ENCODE measurements around the gene MAP3K7.

The MAP3K7 gene

GRCh38 chr6:90534337-90535025 is 52.4 kb downstream of the MAP3K7 start:
- H3K36me3 ChIP-seq, result no peaks in the 10 kb centered on the region
- no peaks in the 10 kb centered on the region for H3K27me3 ChIP-seq (ENCODE audit: insufficient read depth, low read depth, severe bottlenecking)

GRCh38 chr6:90533615-90534336 is 53.1 kb downstream of the MAP3K7 start:
- DNase-seq, result no peak
- TF ChIP-seq, protein P1, sequence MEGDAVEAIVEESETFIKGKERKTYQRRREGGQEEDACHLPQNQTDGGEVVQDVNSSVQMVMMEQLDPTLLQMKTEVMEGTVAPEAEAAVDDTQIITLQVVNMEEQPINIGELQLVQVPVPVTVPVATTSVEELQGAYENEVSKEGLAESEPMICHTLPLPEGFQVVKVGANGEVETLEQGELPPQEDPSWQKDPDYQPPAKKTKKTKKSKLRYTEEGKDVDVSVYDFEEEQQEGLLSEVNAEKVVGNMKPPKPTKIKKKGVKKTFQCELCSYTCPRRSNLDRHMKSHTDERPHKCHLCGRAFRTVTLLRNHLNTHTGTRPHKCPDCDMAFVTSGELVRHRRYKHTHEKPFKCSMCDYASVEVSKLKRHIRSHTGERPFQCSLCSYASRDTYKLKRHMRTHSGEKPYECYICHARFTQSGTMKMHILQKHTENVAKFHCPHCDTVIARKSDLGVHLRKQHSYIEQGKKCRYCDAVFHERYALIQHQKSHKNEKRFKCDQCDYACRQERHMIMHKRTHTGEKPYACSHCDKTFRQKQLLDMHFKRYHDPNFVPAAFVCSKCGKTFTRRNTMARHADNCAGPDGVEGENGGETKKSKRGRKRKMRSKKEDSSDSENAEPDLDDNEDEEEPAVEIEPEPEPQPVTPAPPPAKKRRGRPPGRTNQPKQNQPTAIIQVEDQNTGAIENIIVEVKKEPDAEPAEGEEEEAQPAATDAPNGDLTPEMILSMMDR (IDR thresholded peaks at IDR 0.05; ENCODE audit: low read depth, low read length), result no peak
- no peak overlapping the region for H3K27ac ChIP-seq
- H3K36me3 ChIP-seq, result no peaks in the 10 kb centered on the region
- H3K27me3 ChIP-seq (ENCODE audit: insufficient read depth, low read depth, severe bottlenecking), result no peaks in the 10 kb centered on the region
- no peak overlapping the region for H3K4me3 ChIP-seq (ENCODE audit: low read depth, low read length)
- H3K9me3 ChIP-seq (ENCODE audit: severe bottlenecking), result no peaks in the 10 kb centered on the region

More at GRCh38 chr6:90534337-90535025, 52.4 kb downstream of the MAP3K7 start:
- Histone ChIP-seq H3K27ac (no peak overlapping the region), H3K4me3 (ENCODE audit: low read depth, low read length) (no peak overlapping the region), H3K9me3 (ENCODE audit: severe bottlenecking) (no peaks in the 10 kb centered on the region)
- no peak for DNase-seq
- TF ChIP-seq, protein P1 (IDR thresholded peaks at IDR 0.05; ENCODE audit: low read depth, low read length), result no peak

GRCh38 chr6:90530882-90531281 is 56.0 kb downstream of the MAP3K7 start:
- no peak for DNase-seq
- H3K27me3 ChIP-seq (ENCODE audit: insufficient read depth, low read depth, severe bottlenecking), result no peaks in the 10 kb centered on the region
- no peak overlapping the region for H3K4me3 ChIP-seq (ENCODE audit: low read depth, low read length)
- no peak overlapping the region for H3K27ac ChIP-seq
- TF ChIP-seq, protein P1 (IDR thresholded peaks at IDR 0.05; ENCODE audit: low read depth, low read length), result no peak
- no peaks in the 10 kb centered on the region for H3K9me3 ChIP-seq (ENCODE audit: severe bottlenecking)
- H3K36me3 ChIP-seq, result no peaks in the 10 kb centered on the region

- TF ChIP-seq, protein P1 (IDR thresholded peaks at IDR 0.05; ENCODE audit: low read depth, low read length), result no peak
- no peak overlapping the region for H3K27ac ChIP-seq
- no peak for DNase-seq
- no peak overlapping the region for H3K4me3 ChIP-seq (ENCODE audit: low read depth, low read length)
- no peaks in the 10 kb centered on the region for H3K27me3 ChIP-seq (ENCODE audit: insufficient read depth, low read depth, severe bottlenecking)
- no peaks in the 10 kb centered on the region for H3K9me3 ChIP-seq (ENCODE audit: severe bottlenecking)
- H3K36me3 ChIP-seq, result peaks cover 9% of the 10 kb centered on the region; the same call in 1 of the 2 replicates
Observed at GRCh38 chr6:90525421-90525820, 61.5 kb downstream of the MAP3K7 start.

GRCh38 chr6:90523779-90524310 is 63.0 kb downstream of the MAP3K7 start:
- TF ChIP-seq, protein P1 (IDR thresholded peaks at IDR 0.05; ENCODE audit: low read depth, low read length), result no peak
- Histone ChIP-seq H3K27ac (no peak overlapping the region), H3K9me3 (ENCODE audit: severe bottlenecking) (no peaks in the 10 kb centered on the region), H3K4me3 (ENCODE audit: low read depth, low read length) (no peak overlapping the region), H3K36me3 (peaks cover 9% of the 10 kb centered on the region; the same call in 1 of the 2 replicates), H3K27me3 (ENCODE audit: insufficient read depth, low read depth, severe bottlenecking) (no peaks in the 10 kb centered on the region)
- DNase-seq, result no peak

All from WERI-Rb-1 (cell line).